Heart left ventricle (tissue), 13 donors: ENCODE results near the gene ADRM1.

Experiments
- POLR2A ChIP-seq, 2 donors: fragments of 450-650 bp; IDR thresholded peaks; one replicate each; pipeline ENCODE4 v1.6.1; 2017; ENCODE audit warnings: antibody characterized with exemption in 2 of 2, mild to moderate bottlenecking in 2 of 2, moderate library complexity in 2 of 2
- TF ChIP-seq, protein P1 (sequence below), 12 donors: fragments of 200-600 bp; sonication (generic) in 4 of 12; IDR thresholded peaks; one replicate each; pipeline versions ENCODE4 v1.5.0 to v1.8.0; 2018 to 2022; ENCODE audit warnings: antibody characterized with exemption in 12 of 12, mild to moderate bottlenecking in 5 of 12
- donor health status: ischemic (EF 13 %, LVEDD 7.1; RV severe dilation, severe dysfunction).
- donor health status: DM: no; HTN: yes; CAD: no.
- donor health status: DM: no; HTN: no; CAD: no.
- donor health status: ischemic (EF 25% LVEDD 6.9; RV normal size, moderate dysfunction).
- donor health status: ischemic (EF 25% LVEDD 5.7; RV mildly dilated, moderate dysfunction).
- donor health status: ischemic (EF 35%, LVEDD 5.7; RV mildly dilated, moderate dysfunction).
- donor health status: nonischemic (EF 11% LVEDD 7.7; RV severe dilation, severe dysfunction).
- donor health status: DM: yes; HTN: yes; CAD: no.
- donor health status: PGD.
- donor health status: ischemic (EF 29% LVEDD 5.4; RV normal size, mild dysfunction).
- donor health status: nonischemic (EF 23%, LVEDD 6.1; RV moderate dilation, normal function).

DNA sequence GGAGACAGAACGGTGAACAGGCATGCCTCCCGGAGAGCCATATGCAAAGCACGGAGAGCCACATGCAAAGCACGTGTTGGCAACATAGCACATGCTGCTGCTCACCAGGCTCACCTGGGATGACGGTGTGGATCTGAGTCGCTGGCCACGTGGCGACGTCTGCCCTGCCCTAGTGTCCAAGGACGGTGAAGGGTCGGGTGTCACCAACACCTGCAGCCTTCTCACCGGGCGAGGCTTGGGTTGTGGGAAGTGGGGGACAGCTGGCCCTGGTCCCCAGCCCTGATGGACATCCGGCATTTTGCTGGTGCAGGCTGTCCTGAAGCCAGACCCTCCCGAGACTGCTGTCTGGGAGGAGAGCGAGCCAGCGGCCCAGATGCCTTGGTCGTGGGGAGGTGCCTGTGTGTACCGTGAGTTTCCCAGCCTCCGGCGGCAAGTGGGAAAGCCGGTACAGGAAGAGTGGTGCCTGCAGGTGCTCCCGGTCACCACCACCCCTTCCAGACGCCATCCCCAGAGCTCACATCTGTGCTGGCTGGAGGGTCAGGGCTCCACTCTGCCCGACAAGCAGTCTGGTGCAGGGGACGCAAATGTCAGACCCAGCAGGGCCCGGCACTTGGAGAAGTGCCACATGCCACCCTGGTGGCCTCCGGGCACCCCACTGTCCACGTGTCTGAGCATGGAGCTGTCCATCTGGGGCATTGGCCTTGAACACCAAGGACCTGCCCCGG is 5.9 kb upstream of the ADRM1 start:
- TF ChIP-seq, protein P1, sequence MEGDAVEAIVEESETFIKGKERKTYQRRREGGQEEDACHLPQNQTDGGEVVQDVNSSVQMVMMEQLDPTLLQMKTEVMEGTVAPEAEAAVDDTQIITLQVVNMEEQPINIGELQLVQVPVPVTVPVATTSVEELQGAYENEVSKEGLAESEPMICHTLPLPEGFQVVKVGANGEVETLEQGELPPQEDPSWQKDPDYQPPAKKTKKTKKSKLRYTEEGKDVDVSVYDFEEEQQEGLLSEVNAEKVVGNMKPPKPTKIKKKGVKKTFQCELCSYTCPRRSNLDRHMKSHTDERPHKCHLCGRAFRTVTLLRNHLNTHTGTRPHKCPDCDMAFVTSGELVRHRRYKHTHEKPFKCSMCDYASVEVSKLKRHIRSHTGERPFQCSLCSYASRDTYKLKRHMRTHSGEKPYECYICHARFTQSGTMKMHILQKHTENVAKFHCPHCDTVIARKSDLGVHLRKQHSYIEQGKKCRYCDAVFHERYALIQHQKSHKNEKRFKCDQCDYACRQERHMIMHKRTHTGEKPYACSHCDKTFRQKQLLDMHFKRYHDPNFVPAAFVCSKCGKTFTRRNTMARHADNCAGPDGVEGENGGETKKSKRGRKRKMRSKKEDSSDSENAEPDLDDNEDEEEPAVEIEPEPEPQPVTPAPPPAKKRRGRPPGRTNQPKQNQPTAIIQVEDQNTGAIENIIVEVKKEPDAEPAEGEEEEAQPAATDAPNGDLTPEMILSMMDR (IDR thresholded peaks at IDR 0.05), result no peak
- no peak for TF ChIP-seq POLR2A (IDR thresholded peaks at IDR 0.05)
